Endothelial cell (in vitro differentiated cells): ENCODE results near the gene TSPAN14. TPM values are rescaled to one million over a fixed set of nuclear protein-coding genes. Genes with fewer than 3 reads are reported as not detected.

ENCODE experiments used
- DNase-seq: peaks from one replicate; pipeline ENCODE4 v3.0.0; 2021; ENCODE audit warnings: low spot score
- H3K27ac Mint-ChIP-seq: one replicate; pipeline ENCODE4 v1.8.0; 2021; ENCODE audit warnings: mixed read lengths, inconsistent platforms; ENCODE audit not compliant: unreplicated experiment
- H3K27me3 Mint-ChIP-seq: one replicate; pipeline ENCODE4 v1.8.0; 2021; ENCODE audit warnings: mild to moderate bottlenecking, moderate library complexity, mixed read lengths, inconsistent platforms; ENCODE audit not compliant: unreplicated experiment
- H3K36me3 Mint-ChIP-seq: one replicate; pipeline ENCODE4 v1.8.0; 2021; ENCODE audit warnings: mild to moderate bottlenecking, low read depth, mixed read lengths, inconsistent platforms; ENCODE audit not compliant: unreplicated experiment
- H3K4me1 Mint-ChIP-seq: one replicate; pipeline ENCODE4 v1.8.0; 2021; ENCODE audit warnings: mild to moderate bottlenecking, mixed read lengths, inconsistent platforms; ENCODE audit not compliant: unreplicated experiment
- H3K4me3 Mint-ChIP-seq: one replicate; pipeline ENCODE4 v1.8.0; 2021; ENCODE audit warnings: mild to moderate bottlenecking, mixed read lengths, inconsistent platforms; ENCODE audit not compliant: unreplicated experiment
- H3K9me3 Mint-ChIP-seq: one replicate; pipeline ENCODE4 v1.8.0; 2021; ENCODE audit warnings: mixed read lengths, inconsistent platforms; ENCODE audit not compliant: unreplicated experiment
- total RNA-seq: library from RNA; stranded (reverse); fragmentation: NEBNext Ultra II Directional; extraction: Animal tissue kit (Norgen Biotek cat#: 25700); gene quantifications from one replicate; pipeline ENCODE4 v1.2.1, GENCODE V29; 2021; ENCODE audit not compliant: unreplicated experiment
- TF ChIP-seq, protein P1 (sequence below): fragments of 200-600 bp; sonication (generic); IDR thresholded peaks from one replicate; pipeline ENCODE4 v1.5.0; 2021; ENCODE audit warnings: antibody characterized with exemption; ENCODE audit not compliant: unreplicated experiment

Gene TSPAN14
- total RNA-seq, 1 donor from 2014 or later = 147 TPM

DNA sequence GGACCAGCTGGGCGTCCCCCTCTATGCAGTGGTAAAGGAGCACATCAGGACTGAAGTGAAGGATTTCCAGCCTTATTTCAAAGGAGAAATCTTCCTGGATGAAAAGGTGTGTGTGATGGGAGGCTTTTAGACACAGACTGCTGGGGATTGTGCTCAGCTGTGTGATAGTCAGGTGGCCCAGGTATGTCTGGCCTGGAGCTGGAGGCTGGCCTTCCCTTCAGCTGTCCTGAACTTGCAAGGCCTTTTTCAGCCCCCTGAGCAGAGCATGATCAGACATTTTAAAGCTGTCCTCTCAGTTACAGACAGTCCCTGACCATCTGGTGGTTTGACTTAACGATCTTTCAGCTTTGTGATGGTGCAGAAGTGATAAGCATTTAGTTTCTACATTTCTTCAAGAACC is 28.2 kb upstream of the TSPAN14 start:
- H3K27ac Mint-ChIP-seq = no peak overlapping the region
- peak overlapping the region; percentile 38 for H3K4me3 Mint-ChIP-seq
- peaks cover 51% of the 10 kb centered on the region for H3K36me3 Mint-ChIP-seq
- H3K27me3 Mint-ChIP-seq = peaks cover 4% of the 10 kb centered on the region
- TF ChIP-seq, protein P1, sequence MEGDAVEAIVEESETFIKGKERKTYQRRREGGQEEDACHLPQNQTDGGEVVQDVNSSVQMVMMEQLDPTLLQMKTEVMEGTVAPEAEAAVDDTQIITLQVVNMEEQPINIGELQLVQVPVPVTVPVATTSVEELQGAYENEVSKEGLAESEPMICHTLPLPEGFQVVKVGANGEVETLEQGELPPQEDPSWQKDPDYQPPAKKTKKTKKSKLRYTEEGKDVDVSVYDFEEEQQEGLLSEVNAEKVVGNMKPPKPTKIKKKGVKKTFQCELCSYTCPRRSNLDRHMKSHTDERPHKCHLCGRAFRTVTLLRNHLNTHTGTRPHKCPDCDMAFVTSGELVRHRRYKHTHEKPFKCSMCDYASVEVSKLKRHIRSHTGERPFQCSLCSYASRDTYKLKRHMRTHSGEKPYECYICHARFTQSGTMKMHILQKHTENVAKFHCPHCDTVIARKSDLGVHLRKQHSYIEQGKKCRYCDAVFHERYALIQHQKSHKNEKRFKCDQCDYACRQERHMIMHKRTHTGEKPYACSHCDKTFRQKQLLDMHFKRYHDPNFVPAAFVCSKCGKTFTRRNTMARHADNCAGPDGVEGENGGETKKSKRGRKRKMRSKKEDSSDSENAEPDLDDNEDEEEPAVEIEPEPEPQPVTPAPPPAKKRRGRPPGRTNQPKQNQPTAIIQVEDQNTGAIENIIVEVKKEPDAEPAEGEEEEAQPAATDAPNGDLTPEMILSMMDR = no peak
- peaks cover 18% of the 10 kb centered on the region for H3K4me1 Mint-ChIP-seq
- H3K9me3 Mint-ChIP-seq = no peaks in the 10 kb centered on the region
- DNase-seq = no peak

DNA sequence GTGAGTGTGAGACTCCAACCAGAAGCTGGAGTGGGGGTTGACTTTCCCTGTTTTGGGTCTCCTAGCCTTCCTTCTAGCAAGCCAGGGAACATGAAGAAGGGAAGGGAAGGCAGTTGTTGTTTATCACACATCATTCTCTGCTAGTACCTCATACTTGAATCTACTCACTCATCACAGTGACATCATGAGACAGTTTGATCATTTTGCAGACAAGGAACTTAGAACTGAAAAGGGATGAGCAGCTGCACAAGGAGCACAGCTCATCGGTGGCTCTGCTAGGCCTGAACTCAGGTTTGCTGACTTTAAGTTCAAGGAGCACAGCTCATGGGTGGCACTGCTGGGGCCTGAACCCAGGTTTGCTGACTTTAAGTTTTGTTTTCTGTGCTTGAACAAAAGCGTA is 26.6 kb upstream of the TSPAN14 start:
- peak overlapping the region; percentile 48 for H3K4me3 Mint-ChIP-seq
- H3K27me3 Mint-ChIP-seq = peaks cover 4% of the 10 kb centered on the region
- peaks cover 51% of the 10 kb centered on the region for H3K36me3 Mint-ChIP-seq
- DNase-seq = no peak
- peaks cover 5% of the 10 kb centered on the region for H3K4me1 Mint-ChIP-seq
- TF ChIP-seq, protein P1 = no peak
- H3K9me3 Mint-ChIP-seq = no peaks in the 10 kb centered on the region
- no peak overlapping the region for H3K27ac Mint-ChIP-seq

DNA sequence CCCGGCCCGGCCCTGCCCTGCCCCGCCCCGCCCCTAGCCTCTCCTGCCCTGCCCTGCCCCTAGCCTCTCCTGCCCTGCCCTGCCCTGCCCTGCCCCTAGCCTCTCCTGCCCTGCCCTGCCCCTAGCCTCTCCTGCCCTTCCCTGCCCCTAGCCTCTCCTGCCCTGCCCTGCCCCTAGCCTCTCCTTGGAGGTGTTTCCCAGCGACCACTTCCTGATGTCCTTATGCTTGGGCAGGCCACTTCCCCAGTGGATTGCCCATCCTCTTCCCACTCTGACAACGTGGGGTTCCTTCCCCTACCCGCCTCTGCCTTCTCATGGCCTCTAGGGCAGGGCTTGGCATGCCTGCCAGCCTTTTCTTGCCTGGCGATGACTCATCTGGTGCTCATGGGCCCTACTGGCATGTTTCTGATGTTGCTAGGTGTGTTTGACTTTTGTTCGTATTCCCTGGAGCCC is 24.6 kb upstream of the TSPAN14 start:
- H3K27me3 Mint-ChIP-seq = peaks cover 6% of the 10 kb centered on the region
- DNase-seq = no peak
- H3K4me1 Mint-ChIP-seq = no peaks in the 10 kb centered on the region
- TF ChIP-seq, protein P1 = no peak
- peaks cover 46% of the 10 kb centered on the region for H3K36me3 Mint-ChIP-seq
- no peaks in the 10 kb centered on the region for H3K9me3 Mint-ChIP-seq
- H3K27ac Mint-ChIP-seq = no peak overlapping the region
- H3K4me3 Mint-ChIP-seq = no peak overlapping the region

DNA sequence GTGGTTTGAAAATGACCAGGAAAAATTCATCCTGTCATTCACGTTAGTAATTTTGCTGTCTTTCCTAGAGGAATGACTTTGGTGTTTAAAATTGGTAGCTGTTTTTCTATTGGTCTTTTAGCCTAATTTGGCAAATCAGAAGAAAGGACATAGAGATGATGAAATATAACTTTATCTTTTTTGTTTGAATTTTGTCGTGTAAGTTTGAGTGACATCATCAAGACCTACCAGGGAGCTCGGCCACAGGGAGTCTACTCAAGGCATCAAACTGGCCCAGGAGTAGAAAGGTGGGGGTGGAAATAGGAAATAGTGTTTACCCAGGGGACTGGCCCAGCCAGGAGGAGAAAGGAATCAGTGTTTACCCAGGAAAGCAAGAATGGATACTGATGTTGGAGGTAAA is 21.0 kb upstream of the TSPAN14 start:
- Mint-ChIP-seq H3K4me3 (peak overlapping the region; percentile 2), H3K9me3 (no peaks in the 10 kb centered on the region), H3K4me1 (peaks cover 9% of the 10 kb centered on the region), H3K27me3 (peaks cover 4% of the 10 kb centered on the region), H3K27ac (no peak overlapping the region), H3K36me3 (peaks cover 20% of the 10 kb centered on the region)
- TF ChIP-seq, protein P1 = no peak
- DNase-seq = no peak

DNA sequence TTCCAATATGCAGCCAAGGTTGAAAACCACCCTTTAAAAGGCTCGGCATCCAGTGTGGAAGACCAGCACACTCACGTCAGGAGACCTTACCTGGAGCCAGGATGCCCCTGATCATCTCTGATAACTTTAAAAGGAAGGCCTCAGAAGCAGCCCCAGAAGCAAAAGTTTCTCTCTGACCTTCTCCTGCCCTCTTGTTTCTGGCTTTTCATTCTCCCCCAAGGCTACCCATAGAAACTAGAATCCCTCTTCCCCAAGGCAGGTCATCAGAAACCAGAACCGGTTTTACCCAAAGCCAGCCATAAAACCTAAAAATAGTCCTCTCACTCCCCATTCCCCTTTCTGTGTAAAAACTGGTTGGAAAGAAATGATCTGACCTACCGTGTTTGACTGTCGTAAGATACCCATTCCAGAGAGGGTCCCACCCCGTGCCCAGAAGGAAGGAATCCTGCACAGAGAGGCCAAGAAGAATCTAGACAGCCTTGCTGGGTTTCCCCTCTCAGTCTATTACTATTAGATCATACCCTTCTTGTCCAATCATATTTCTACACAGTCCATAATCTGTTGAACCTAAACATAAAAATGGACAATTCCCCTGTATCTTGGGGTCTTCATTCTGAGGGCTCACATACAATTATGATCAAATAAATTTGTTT is 17.5 kb upstream of the TSPAN14 start:
- H3K36me3 Mint-ChIP-seq = peaks cover 10% of the 10 kb centered on the region
- no peaks in the 10 kb centered on the region for H3K9me3 Mint-ChIP-seq
- no peak overlapping the region for H3K27ac Mint-ChIP-seq
- DNase-seq = no peak
- no peak overlapping the region for H3K4me3 Mint-ChIP-seq
- H3K27me3 Mint-ChIP-seq = peaks cover 2% of the 10 kb centered on the region
- peaks cover 9% of the 10 kb centered on the region for H3K4me1 Mint-ChIP-seq
- TF ChIP-seq, protein P1 = no peak
